Left lung (tissue), 10 donors: Measurements from ENCODE around the gene NPM1. TPM values are rescaled to one million over a fixed set of nuclear protein-coding genes. Genes with fewer than 3 reads are reported as not detected.

ENCODE experiments used
- ATAC-seq: fragments of 200-7000 bp; cut with Tn5 transposase; one replicate; pipeline ENCODE4 v1.9.1; 2020; ENCODE audit warnings: moderate library complexity
- DNase-seq, 4 donors: peaks; one replicate each; pipeline ENCODE4 v3.0.0-alpha.2; 2013 to 2020
- H3K27ac ChIP-seq, 2 donors: fragments of 200-600 bp; sonication (generic) in 1 of 2; one replicate each; pipeline versions ENCODE4 v1.5.0 to v1.8.0; 2020 to 2021
- H3K27me3 ChIP-seq, 2 donors: fragments of 200-600 bp; sonication (generic) in 1 of 2; one replicate each; pipeline versions ENCODE4 v1.5.0 to v1.8.0; 2020 to 2021
- H3K36me3 ChIP-seq, 2 donors: fragments of 200-600 bp; sonication (generic) in 1 of 2; one replicate each; pipeline versions ENCODE4 v1.5.0 to v1.8.0; 2020 to 2021
- H3K4me1 ChIP-seq, 2 donors: fragments of 200-600 bp; one replicate each; pipeline ENCODE4 v1.8.0; 2021
- H3K4me3 ChIP-seq, 2 donors: fragments of 200-600 bp; sonication (generic) in 1 of 2; one replicate each; pipeline versions ENCODE4 v1.5.0 to v1.8.0; 2020 to 2021; ENCODE audit warnings: mild to moderate bottlenecking in 1 of 2
- H3K9me3 ChIP-seq, 2 donors: fragments of 200-600 bp; sonication (generic) in 1 of 2; one replicate each; pipeline versions ENCODE4 v1.5.0 to v1.8.0; 2020 to 2021
- intact Hi-C, 2 donors: fragments of 100-400 bp; cut with DNase I; formaldehyde crosslinking; loops; one replicate each; pipeline versions ENCODE4 v1.11.2 to v1.14.2; 2022
- polyA plus RNA-seq, 6 donors: library from polyadenylated mRNA; unstranded; fragments of 120-200 nt; gene quantifications; one replicate each; pipeline ENCODE4 v1.2.1, GENCODE V29; 2013; ENCODE audit not compliant: insufficient read length in 6 of 6
- total RNA-seq, 2 donors: library from RNA; stranded (reverse); fragmentation: NEBNext Ultra II Directional; extraction: Animal tissue kit (Norgen Biotek cat#: 25700); gene quantifications; one replicate each; pipeline ENCODE4 v1.2.1, GENCODE V29; 2021
- TF ChIP-seq, protein P1 (sequence below), 2 donors: fragments of 200-600 bp; sonication (generic) in 1 of 2; IDR thresholded peaks; one replicate each; pipeline versions ENCODE4 v1.5.0 to v1.8.0; 2021; ENCODE audit warnings: antibody characterized with exemption in 2 of 2
- donor health status: DM: no; HTN: yes; CAD: no.
- donor health status: DM: no; HTN: no; CAD: no.

The NPM1 gene
- total and polyA plus RNA-seq, 8 donors = 580 to 2,178 (median 1,976) TPM

DNA sequence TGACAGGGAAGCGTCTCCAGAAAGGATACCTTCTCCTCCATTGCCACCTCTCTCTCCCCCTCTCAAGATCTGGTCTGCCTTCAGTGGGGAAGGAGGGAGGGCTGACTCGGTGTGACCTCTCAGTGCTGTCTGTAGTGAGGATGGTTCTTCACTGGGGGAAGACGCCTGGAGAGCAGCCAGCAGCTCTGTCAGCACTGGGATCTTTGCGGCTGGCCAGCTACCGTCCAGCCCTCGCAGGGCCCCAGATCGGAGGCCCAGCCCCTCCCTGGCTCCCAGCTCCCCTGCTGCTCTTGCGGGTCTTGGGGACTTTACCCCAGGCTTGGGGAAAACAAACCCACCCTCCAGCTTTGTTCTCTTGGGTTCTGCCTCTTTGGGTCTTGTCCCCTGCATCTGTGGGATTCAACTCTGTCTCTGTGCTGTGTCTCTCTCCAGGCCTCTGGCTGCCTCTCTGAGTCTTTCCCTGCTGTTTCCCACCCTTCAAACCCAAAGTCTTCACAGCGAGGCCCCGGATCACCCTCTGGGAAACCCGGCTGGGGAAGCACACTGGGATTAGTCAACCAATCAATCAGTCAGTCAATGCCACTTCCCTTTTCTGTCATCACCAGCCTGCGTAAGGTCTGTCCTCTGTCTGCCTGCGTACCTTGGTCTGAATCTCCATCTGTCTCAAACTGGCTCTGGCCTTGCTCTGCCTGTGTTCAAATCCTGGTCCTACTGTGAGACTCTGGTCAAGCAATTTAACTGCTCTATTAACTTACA, 54.8 kb downstream of the NPM1 start:
- no peaks in the 10 kb centered on the region for H3K4me1 ChIP-seq
- intact Hi-C loops = no loop called here
- ATAC-seq (peak; percentile 12), DNase-seq (peak in 2 of 4 donors; percentile 33 to 43)
- H3K9me3 ChIP-seq = no peaks in the 10 kb centered on the region
- TF ChIP-seq, protein P1, sequence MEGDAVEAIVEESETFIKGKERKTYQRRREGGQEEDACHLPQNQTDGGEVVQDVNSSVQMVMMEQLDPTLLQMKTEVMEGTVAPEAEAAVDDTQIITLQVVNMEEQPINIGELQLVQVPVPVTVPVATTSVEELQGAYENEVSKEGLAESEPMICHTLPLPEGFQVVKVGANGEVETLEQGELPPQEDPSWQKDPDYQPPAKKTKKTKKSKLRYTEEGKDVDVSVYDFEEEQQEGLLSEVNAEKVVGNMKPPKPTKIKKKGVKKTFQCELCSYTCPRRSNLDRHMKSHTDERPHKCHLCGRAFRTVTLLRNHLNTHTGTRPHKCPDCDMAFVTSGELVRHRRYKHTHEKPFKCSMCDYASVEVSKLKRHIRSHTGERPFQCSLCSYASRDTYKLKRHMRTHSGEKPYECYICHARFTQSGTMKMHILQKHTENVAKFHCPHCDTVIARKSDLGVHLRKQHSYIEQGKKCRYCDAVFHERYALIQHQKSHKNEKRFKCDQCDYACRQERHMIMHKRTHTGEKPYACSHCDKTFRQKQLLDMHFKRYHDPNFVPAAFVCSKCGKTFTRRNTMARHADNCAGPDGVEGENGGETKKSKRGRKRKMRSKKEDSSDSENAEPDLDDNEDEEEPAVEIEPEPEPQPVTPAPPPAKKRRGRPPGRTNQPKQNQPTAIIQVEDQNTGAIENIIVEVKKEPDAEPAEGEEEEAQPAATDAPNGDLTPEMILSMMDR (IDR thresholded peaks at IDR 0.05) = no peak
- H3K36me3 ChIP-seq = no peaks in the 10 kb centered on the region
- H3K4me3 ChIP-seq = no peak overlapping the region
- no peaks in the 10 kb centered on the region for H3K27me3 ChIP-seq
- no peak overlapping the region for H3K27ac ChIP-seq

DNA sequence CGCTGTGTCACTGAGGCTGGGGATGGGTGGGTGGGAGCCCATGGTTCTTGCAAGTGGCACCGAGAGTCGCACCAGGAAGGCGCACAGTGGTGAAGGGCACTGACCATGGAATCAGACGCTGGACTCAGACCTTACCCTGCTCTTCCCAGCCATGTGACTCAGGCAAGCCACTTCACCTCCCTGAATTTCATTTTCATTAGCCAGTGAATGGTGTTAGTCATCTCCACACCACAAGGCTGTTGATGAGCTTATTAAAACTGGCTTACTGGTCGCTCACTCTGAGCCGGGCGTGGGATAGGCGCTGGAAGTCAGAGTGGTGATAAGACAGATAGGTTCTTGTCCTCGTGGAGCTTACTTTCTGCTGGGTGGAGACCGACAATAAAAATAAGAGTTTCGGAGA, 56.9 kb downstream of the NPM1 start:
- Histone ChIP-seq H3K27ac (no peak overlapping the region), H3K9me3 (no peaks in the 10 kb centered on the region), H3K36me3 (no peaks in the 10 kb centered on the region), H3K4me3 (no peak overlapping the region), H3K4me1 (no peaks in the 10 kb centered on the region), H3K27me3 (peaks cover 0 to 5% of the 10 kb centered on the region in 2 donors)
- no peak for DNase-seq
- peak; percentile 28 for ATAC-seq
- TF ChIP-seq, protein P1 (IDR thresholded peaks at IDR 0.05) = no peak
- intact Hi-C loops = no loop called here

DNA sequence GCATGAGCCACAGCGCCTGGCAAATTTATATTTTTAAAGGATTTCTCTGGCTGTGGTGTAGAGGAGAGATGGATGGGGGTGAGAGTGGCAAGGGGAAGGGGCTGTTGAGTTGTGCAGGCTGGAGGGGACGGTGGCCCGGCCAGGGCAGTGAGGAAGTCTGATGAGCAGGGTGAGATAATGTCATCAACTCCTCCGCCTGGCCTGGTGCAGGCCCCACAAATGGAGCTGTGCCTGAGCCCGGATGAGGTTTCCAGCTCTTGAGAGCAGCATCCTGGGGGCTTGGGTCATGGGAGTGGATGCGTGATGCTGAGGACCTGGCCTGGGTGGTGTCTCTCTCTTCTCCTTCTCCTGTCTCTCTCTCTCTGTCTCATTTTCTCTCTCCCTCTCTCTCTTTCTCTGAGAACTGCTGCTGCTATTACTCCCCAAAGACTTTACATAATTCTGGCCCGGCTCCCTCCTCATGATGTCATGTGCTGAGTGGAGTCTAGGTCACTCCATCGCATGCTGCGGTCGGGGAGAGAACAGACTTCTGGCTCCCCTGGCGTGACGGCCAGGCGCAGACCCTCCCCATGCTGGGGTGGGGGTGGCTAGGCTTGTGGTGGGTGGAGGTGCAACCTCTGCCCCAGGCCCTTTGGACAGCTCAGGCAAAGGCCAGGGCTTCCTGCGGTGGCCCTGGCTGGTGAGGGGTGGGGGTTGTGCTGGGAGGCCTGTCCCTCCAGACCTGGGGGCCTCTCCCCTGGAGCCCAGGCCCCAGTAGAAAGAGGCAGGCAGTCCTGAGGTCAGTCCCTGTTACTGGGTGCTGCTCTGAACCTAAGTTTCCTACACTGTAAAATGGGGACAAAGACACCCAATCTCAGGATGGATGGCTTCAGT, 58.2 kb downstream of the NPM1 start:
- ATAC-seq = peak; percentile 15
- Histone ChIP-seq H3K27me3 (peaks cover 0 to 18% of the 10 kb centered on the region in 2 donors), H3K27ac (no peak overlapping the region)

DNA sequence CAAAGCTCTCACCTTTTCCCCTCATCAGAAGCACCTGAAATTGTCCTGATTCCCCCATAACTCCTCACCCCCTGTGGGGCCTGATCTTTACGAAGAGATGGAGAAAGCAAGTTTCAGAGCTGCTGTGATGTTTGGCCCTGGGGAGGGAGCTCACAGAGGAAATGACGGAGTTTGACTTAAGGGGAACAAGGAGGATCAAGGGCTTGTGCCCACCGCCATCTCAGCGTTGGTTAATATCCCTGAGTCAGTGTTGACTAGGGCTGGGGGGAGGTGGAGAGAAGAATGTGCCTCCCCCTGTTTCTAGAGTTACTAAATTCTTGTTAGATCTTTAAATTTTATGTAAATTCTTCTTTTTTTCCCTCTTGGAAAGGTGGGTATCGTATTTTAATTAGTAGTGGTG, 59.6 kb downstream of the NPM1 start:
- peaks cover 0 to 31% of the 10 kb centered on the region in 2 donors for H3K27me3 ChIP-seq
- no peak for DNase-seq
- no peak for ATAC-seq
- no peak overlapping the region for H3K4me3 ChIP-seq
- H3K4me1 ChIP-seq = no peaks in the 10 kb centered on the region
- no peaks in the 10 kb centered on the region for H3K36me3 ChIP-seq
- intact Hi-C loops = no loop called here
- TF ChIP-seq, protein P1 (IDR thresholded peaks at IDR 0.05) = no peak
- H3K9me3 ChIP-seq = no peaks in the 10 kb centered on the region
- no peak overlapping the region for H3K27ac ChIP-seq

More for the DNA sequence above, 58.2 kb downstream of the NPM1 start:
- no peak overlapping the region for H3K4me3 ChIP-seq
- no peaks in the 10 kb centered on the region for H3K36me3 ChIP-seq
- TF ChIP-seq, protein P1 (IDR thresholded peaks at IDR 0.05) = no peak
- H3K4me1 ChIP-seq = no peaks in the 10 kb centered on the region
- H3K9me3 ChIP-seq = no peaks in the 10 kb centered on the region
- intact Hi-C loops = no loop called here
- peak in 2 of 4 donors; percentile 19 to 46 for DNase-seq

DNA sequence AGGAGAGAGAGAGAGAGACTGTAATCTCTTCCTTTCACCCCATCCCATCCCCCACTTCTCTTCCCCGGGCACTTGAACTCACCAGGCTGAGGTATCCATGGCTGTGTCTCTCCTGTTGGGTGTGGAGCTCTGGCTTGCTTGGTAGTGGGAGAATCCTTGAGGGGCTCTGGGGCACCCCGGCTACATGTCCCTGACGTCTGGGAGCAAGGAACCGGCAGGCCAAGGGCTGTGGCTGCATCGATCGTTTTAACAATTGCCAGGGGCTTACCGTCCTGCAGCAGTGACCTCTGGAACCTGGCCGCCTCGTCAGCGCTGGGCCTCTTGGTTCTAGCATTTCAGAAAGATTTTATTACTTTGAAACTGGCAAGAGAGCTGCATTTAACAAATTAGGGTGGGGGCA, 61.8 kb downstream of the NPM1 start:
- Histone ChIP-seq H3K27me3 (peaks cover 0 to 33% of the 10 kb centered on the region in 2 donors), H3K27ac (no peak overlapping the region), H3K36me3 (no peaks in the 10 kb centered on the region), H3K9me3 (no peaks in the 10 kb centered on the region), H3K4me3 (no peak overlapping the region), H3K4me1 (no peaks in the 10 kb centered on the region)
- DNase-seq (no peak), ATAC-seq (no peak)
- intact Hi-C loops = no loop called here
- TF ChIP-seq, protein P1 (IDR thresholded peaks at IDR 0.05) = no peak
